PC-9 (cell line): ENCODE data around the gene PUM2. TPM values are rescaled to one million over a fixed set of nuclear protein-coding genes. Genes with fewer than 3 reads are reported as not detected.

Experiments
- BruUV-seq: library from RNA; stranded (reverse); fragments of 400-500 nt; replicated peaks from 2 replicates; lab custom pipeline; 2021; lab: Mats Ljungman, UMichigan
- CTCF ChIA-PET: fragments of 300-600 bp; sonication (Branson Sonifier 250); formaldehyde crosslinking; loops from one replicate; lab custom pipeline; 2022; ENCODE audit warnings: antibody characterized with exemption; lab: Charles Lee
- POLR2A ChIA-PET: fragments of 300-600 bp; sonication (Branson Sonifier 250); formaldehyde crosslinking; loops from one replicate; lab custom pipeline; 2022; ENCODE audit warnings: antibody characterized with exemption; ENCODE audit not compliant: unreplicated experiment; lab: Charles Lee
- DNase-seq, 2 experiments: peaks; one replicate each; pipeline versions ENCODE4 v3.0.0 to v3.0.0-alpha.2; 2015 to 2022; ENCODE audit warnings: mixed read lengths in 1 of 2
- H2AFZ ChIP-seq: fragments of 200-600 bp; sonication (generic); 2 replicates; pipeline ENCODE4 v1.8.1; 2017; ENCODE audit warnings: antibody characterized with exemption
- H3F3A ChIP-seq: fragments of 200-600 bp; sonication (generic); 2 replicates; pipeline ENCODE4 v1.8.1; 2017; ENCODE audit warnings: antibody characterized with exemption, mild to moderate bottlenecking, low read depth; ENCODE audit not compliant: insufficient read depth
- H3K27ac ChIP-seq: fragments of 200-600 bp; sonication (generic); 2 replicates; pipeline ENCODE4 v1.6.1; 2016; ENCODE audit warnings: mixed run types
- H3K27me3 ChIP-seq: fragments of 200-600 bp; sonication (generic); 2 replicates; pipeline ENCODE4 v1.6.1; 2016; ENCODE audit warnings: low read depth, mixed run types; ENCODE audit not compliant: insufficient read depth
- H3K36me3 ChIP-seq: fragments of 200-600 bp; sonication (generic); 2 replicates; pipeline ENCODE4 v1.6.1; 2016; ENCODE audit warnings: low read depth, mixed run types
- H3K4me1 ChIP-seq: fragments of 200-600 bp; sonication (generic); replicated peaks from 2 replicates; pipeline ENCODE4 v1.6.1; 2016; ENCODE audit warnings: mixed run types; ENCODE audit not compliant: insufficient read depth
- H3K4me2 ChIP-seq: fragments of 200-600 bp; sonication (generic); 2 replicates; pipeline ENCODE4 v1.6.1; 2017; ENCODE audit warnings: mixed run types
- H3K4me3 ChIP-seq: fragments of 200-600 bp; sonication (generic); 2 replicates; pipeline ENCODE4 v1.6.1; 2016; ENCODE audit warnings: mixed run types
- H3K79me2 ChIP-seq: fragments of 200-600 bp; sonication (generic); 2 replicates; pipeline ENCODE4 v1.6.1; 2017; ENCODE audit warnings: low read depth, mixed run types
- H3K9me2 ChIP-seq: fragments of 200-600 bp; sonication (generic); 2 replicates; pipeline ENCODE4 v1.8.1; 2017; ENCODE audit warnings: mild to moderate bottlenecking; ENCODE audit not compliant: insufficient read depth
- H3K9me3 ChIP-seq: fragments of 200-600 bp; sonication (generic); 2 replicates; pipeline ENCODE4 v1.8.1; 2016; ENCODE audit warnings: low read depth; ENCODE audit not compliant: insufficient read depth
- H4K20me1 ChIP-seq: fragments of 200-600 bp; sonication (generic); 2 replicates; pipeline ENCODE4 v1.8.1; 2017; ENCODE audit not compliant: insufficient read depth
- EZH2 ChIP-seq: fragments of 200-600 bp; sonication (generic); IDR thresholded peaks from 2 replicates; pipeline ENCODE4 v1.8.0; 2017; ENCODE audit warnings: antibody characterized with exemption, low read depth
- intact Hi-C: fragments of 100-400 bp; cut with micrococcal nuclease; formaldehyde crosslinking; loops from one replicate; pipeline ENCODE4 v1.10.0; 2022; ENCODE audit not compliant: unreplicated experiment
- total RNA-seq: library from RNA; stranded (reverse); gene quantifications from 2 replicates; pipeline ENCODE4 v1.2.3, GENCODE V29; 2021
- TF ChIP-seq, protein P1 (sequence below): fragments of 200-600 bp; sonication (generic); conservative IDR thresholded peaks from 2 replicates; pipeline ENCODE4 v1.6.1; 2017; ENCODE audit warnings: mixed run types, antibody characterized with exemption, mild to moderate bottlenecking, moderate library complexity

PUM2 gene
- total RNA-seq, 1 experiment from 2014 or later, result 99.3 TPM

DNA sequence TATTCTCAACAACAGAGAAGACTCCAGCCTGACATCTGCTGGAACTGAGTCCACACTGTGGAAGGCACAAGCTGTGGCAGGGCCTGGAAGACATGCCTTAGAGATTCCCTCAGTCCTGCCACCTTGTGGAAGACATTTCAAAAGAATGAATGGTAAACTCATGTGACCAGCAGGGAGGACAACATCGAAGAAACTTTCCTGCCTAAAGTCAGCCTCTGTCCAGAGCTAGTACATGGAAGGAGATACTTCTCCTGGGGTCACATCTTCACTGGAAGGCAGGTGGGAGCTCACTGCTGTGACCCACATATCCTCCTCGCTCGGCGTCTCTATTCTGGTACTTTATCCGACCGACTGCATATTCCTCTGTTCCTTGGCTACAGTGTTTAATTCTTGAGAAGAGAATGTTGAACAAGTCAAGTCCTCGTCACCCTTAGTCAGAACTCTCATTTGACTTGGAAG, 59.5 kb downstream of the PUM2 start:
- H3K4me2 ChIP-seq, result no peak overlapping the region
- peaks cover 76% of the 10 kb centered on the region for H3F3A ChIP-seq
- TF ChIP-seq, protein P1, sequence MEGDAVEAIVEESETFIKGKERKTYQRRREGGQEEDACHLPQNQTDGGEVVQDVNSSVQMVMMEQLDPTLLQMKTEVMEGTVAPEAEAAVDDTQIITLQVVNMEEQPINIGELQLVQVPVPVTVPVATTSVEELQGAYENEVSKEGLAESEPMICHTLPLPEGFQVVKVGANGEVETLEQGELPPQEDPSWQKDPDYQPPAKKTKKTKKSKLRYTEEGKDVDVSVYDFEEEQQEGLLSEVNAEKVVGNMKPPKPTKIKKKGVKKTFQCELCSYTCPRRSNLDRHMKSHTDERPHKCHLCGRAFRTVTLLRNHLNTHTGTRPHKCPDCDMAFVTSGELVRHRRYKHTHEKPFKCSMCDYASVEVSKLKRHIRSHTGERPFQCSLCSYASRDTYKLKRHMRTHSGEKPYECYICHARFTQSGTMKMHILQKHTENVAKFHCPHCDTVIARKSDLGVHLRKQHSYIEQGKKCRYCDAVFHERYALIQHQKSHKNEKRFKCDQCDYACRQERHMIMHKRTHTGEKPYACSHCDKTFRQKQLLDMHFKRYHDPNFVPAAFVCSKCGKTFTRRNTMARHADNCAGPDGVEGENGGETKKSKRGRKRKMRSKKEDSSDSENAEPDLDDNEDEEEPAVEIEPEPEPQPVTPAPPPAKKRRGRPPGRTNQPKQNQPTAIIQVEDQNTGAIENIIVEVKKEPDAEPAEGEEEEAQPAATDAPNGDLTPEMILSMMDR, result peak; percentile 83
- TF ChIP-seq EZH2, result no peak
- H3K27ac ChIP-seq, result peak overlapping the region; percentile 32
- DNase-seq, result peak; percentile 57 to 77
- no peak overlapping the region for H3K4me3 ChIP-seq
- H3K79me2 ChIP-seq, result peaks cover 57% of the 10 kb centered on the region
- H3K36me3 ChIP-seq, result peaks cover 54% of the 10 kb centered on the region
- ChIA-PET CTCF (interaction anchor here (0.6 to 1.3 kb wide), 10 partner anchors 13 to 388 kb away, joined by 3 to 10 read pairs (median 4); partner anchors contain the start of gene SDC1), POLR2A (interaction anchor here (0.7 kb wide), 2 partner anchors 55 to 208 kb away, joined by 3 to 6 read pairs; no protein-coding TSS in a partner anchor)
- intact Hi-C loops, result loop anchor here (1.0 to 10.0 kb wide), 5 partner anchors 54 to 352 kb away; no protein-coding TSS in a partner anchor
- BruUV-seq, result no TSS peak
- peaks cover 29% of the 10 kb centered on the region for H3K4me1 ChIP-seq
- H3K27me3 ChIP-seq, result no peaks in the 10 kb centered on the region
- no peak overlapping the region for H2AFZ ChIP-seq
- no peaks in the 10 kb centered on the region; the same call in 1 of the 2 replicates for H3K9me2 ChIP-seq
- H3K9me3 ChIP-seq, result no peaks in the 10 kb centered on the region
- peaks cover 18% of the 10 kb centered on the region for H4K20me1 ChIP-seq

DNA sequence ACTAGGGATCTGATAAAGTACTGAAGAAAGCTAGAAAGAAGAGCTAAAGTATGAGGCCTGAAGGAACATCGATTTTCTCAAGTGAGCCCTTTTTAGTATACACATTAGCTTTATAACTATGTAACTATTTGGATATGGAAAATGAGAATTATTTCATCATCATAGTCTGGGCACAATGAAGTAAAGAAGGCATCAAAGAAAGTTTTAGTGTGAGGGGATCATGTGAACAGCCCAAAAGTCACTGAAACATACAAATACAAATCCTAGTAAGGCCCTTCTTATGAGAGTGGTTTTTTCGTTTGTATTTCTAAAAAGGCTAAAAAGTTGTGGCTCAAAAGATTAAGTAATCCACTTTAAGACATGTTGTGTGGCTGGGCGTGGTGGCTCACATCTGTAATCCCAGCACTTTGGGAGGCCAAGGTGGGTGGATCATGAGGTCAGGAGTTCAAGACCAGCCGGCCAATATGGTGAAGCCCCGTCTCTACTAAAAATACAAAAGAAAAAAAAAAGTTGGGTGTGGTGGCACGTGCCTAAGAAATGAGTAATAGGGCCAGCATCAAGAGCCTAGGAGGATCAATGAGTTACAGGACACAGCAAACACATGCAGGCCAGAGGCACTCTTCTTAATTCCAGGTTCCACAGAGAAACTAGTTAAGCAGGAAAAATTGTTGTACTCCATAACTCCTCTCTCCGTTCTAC, 61.9 kb downstream of the PUM2 start:
- no peak overlapping the region for H3K4me3 ChIP-seq
- peaks cover 50% of the 10 kb centered on the region for H3K36me3 ChIP-seq
- BruUV-seq, result no TSS peak
- H3K9me2 ChIP-seq, result no peaks in the 10 kb centered on the region; the same call in 1 of the 2 replicates
- ChIA-PET POLR2A (no interaction called here), CTCF (interaction anchor here (0.6 kb wide), 1 partner anchor 103 kb away, joined by 7 read pairs; no protein-coding TSS in a partner anchor)
- DNase-seq, result peak; percentile 57 to 82
- H3K4me2 ChIP-seq, result peak overlapping the region; percentile 61
- H3F3A ChIP-seq, result peaks cover 60% of the 10 kb centered on the region
- H2AFZ ChIP-seq, result no peak overlapping the region
- no peaks in the 10 kb centered on the region for H3K27me3 ChIP-seq
- H3K4me1 ChIP-seq, result peaks cover 29% of the 10 kb centered on the region
- peaks cover 56% of the 10 kb centered on the region for H3K79me2 ChIP-seq
- no peak for TF ChIP-seq EZH2
- TF ChIP-seq, protein P1, result no peak
- intact Hi-C loops, result loop anchor here (1.0 kb wide), 1 partner anchor 109 kb away; no protein-coding TSS in a partner anchor
- H4K20me1 ChIP-seq, result peaks cover 11% of the 10 kb centered on the region
- H3K9me3 ChIP-seq, result no peaks in the 10 kb centered on the region
- peak overlapping the region; percentile 80 for H3K27ac ChIP-seq

DNA sequence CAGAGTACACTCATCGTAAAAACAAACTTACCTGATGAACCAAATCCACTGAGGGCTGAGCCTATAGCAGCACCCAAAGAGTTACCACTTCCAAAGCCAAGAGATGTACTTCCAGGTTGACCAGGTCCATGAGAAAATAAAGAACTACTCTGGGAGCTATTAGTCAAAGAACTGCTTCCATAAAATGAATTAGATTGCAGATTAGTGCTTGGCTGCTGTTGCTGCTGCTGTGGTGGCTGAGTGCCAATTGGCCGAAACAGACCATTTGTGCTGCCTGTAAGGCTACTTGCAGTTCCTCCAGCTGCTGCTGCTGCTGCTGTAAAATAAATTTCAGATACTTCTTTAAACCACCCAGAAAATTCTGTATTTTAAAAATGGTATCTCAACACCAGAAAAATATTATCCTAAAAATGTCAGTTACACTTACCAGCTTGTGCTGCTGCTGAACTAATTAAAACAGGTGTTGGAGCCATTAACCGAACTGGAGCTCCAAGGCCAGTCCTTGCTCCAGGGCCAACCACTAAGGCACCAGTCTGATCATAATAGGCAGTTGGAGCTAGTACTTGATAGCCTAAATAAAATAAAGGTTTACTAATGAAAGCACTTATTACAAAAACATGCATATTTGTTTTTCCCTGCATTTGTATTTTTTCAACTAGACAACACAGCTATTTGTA, 67.6 kb downstream of the PUM2 start:
- ChIA-PET POLR2A (interaction anchor here (0.5 to 0.7 kb wide), 2 partner anchors 51 to 126 kb away, joined by 3 to 4 read pairs; no protein-coding TSS in a partner anchor), CTCF (interaction anchor here (0.9 kb wide), 1 partner anchor 368 kb away, joined by 3 read pairs; no protein-coding TSS in a partner anchor)
- H4K20me1 ChIP-seq, result peaks cover 6% of the 10 kb centered on the region; the same call in 1 of the 2 replicates
- no peaks in the 10 kb centered on the region for H3K27me3 ChIP-seq
- peaks cover 31% of the 10 kb centered on the region for H3K79me2 ChIP-seq
- BruUV-seq, result no TSS peak
- peaks cover 40% of the 10 kb centered on the region for H3F3A ChIP-seq
- no peak for DNase-seq
- H2AFZ ChIP-seq, result no peak overlapping the region
- no peak overlapping the region for H3K4me2 ChIP-seq
- H3K9me2 ChIP-seq, result no peaks in the 10 kb centered on the region; the same call in 1 of the 2 replicates
- H3K9me3 ChIP-seq, result no peaks in the 10 kb centered on the region
- no peak overlapping the region for H3K27ac ChIP-seq
- intact Hi-C loops, result no loop called here
- TF ChIP-seq, protein P1, result no peak
- TF ChIP-seq EZH2, result no peak
- peaks cover under 1% of the 10 kb centered on the region; the same call in 1 of the 2 replicates for H3K4me1 ChIP-seq
- no peak overlapping the region for H3K4me3 ChIP-seq
- peaks cover 65% of the 10 kb centered on the region for H3K36me3 ChIP-seq
